GM12873 (cell line): ENCODE measurements around the gene HPS3.

Experiments used
- TF ChIP-seq, protein P1 (sequence below): IDR thresholded peaks from 2 replicates; pipeline ENCODE4 v1.5.1; 2012; ENCODE audit warnings: low read depth, mild to moderate bottlenecking, moderate library complexity, low read length, control low read depth; ENCODE audit not compliant: insufficient read depth; ENCODE audit errors: missing control alignments

HPS3 gene

DNA sequence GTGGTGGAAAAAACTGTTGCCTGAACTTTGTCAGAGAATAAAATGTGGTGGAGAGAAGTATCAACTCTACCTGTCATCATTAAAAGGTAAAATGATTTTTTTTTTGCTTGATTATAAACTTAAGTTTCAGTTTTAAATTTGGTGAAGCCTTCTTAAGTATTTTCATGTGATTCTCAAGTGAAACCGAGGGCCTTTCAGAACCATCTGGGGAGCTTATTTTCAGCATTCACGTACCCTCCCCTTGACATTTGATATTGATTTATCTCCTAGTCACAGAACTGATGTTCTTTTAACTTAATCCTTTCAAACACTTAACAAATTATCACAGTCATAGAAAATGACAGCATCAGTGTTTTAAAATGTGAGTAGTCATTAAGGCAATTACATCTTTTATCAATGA is 38.5 kb downstream of the HPS3 start:
- TF ChIP-seq, protein P1, sequence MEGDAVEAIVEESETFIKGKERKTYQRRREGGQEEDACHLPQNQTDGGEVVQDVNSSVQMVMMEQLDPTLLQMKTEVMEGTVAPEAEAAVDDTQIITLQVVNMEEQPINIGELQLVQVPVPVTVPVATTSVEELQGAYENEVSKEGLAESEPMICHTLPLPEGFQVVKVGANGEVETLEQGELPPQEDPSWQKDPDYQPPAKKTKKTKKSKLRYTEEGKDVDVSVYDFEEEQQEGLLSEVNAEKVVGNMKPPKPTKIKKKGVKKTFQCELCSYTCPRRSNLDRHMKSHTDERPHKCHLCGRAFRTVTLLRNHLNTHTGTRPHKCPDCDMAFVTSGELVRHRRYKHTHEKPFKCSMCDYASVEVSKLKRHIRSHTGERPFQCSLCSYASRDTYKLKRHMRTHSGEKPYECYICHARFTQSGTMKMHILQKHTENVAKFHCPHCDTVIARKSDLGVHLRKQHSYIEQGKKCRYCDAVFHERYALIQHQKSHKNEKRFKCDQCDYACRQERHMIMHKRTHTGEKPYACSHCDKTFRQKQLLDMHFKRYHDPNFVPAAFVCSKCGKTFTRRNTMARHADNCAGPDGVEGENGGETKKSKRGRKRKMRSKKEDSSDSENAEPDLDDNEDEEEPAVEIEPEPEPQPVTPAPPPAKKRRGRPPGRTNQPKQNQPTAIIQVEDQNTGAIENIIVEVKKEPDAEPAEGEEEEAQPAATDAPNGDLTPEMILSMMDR, result no peak

DNA sequence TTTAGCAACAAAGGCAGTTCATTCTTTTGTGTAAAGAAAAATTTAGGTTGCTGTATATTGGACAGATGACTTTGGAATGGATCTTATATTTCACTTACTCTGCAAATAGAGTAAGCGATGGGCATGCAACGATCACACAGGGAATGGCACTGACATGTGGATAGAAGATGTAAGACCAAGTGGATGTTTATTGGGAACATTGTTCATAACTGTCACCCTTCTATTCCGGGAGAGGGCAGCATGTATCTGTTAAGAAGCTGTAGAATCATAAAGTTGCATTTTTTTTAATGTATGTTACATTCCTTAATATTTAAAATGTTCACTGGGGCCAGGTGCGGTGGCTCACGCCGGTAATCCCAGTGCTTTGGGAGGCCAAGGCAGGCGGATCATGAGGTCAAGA is 41.2 kb downstream of the HPS3 start:
- TF ChIP-seq, protein P1, result no peak

GRCh38 chr3:149174901-149175300 is 45.5 kb downstream of the HPS3 start:
- TF ChIP-seq, protein P1, result no peak

- TF ChIP-seq, protein P1, result no peak
These were observed 47.7 kb downstream of the HPS3 start for GRCh38 chr3:149177122-149177521.

DNA sequence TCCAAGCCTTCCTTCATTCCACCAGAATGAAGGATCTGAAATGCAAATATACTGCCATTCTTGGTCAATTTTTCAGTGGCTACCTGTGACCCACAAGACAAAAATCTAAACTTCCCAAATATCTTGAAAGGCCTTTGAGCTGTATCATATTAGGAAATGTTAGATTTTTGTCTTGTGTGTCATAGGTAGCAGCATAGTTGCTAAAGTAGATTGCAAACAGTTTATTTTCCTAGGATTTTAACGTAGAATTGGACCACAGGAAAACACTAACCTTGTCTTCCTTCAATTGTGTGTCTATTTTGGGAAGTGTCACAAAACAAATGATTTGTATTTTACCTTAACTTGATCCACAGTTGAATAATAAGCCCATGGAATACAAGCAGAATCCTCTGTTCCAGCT is 49.8 kb downstream of the HPS3 start:
- TF ChIP-seq, protein P1, result no peak

DNA sequence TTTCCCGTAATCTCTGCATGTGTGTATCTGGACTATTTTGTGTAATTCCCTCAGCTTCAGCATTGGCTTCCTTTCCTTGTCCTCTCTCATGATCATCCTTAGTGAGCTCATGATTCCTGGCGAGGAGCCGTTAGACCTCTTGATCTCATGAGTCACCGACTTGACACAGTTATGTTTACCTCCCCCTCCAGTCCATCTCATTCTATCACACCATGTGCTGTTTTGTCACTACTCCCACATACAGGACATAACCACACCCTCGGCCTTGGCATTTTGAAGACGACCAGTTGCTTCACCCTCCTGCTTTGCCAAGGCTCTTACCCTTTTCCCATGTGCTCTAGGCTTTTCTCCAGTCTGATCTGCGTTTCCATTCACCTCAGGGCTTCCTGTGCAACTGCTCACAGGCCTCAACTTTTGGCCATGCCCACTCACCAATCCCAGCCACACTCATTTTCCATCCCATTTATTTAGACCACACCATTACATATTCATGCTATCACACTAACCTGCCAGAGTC is 50.7 kb downstream of the HPS3 start:
- TF ChIP-seq, protein P1, result no peak

- TF ChIP-seq, protein P1, result no peak
These were observed 51.7 kb downstream of the HPS3 start for GRCh38 chr3:149181182-149181581.

- TF ChIP-seq, protein P1, result no peak
These were observed 56.8 kb downstream of the HPS3 start for GRCh38 chr3:149186219-149186618.
